ENCODE measurements around the gene CCN2. TPM values are rescaled to one million over a fixed set of nuclear protein-coding genes. Genes with fewer than 3 reads are reported as not detected.
"Not testable (repeated sequence)": the region's sequence is repeated elsewhere in the genome, so short reads cannot be mapped to it uniquely, and the experiment has no call there.

Gene CCN2
- total RNA-seq, 2 donors from 2014 or later: 19.4 to 115 TPM

DNA sequence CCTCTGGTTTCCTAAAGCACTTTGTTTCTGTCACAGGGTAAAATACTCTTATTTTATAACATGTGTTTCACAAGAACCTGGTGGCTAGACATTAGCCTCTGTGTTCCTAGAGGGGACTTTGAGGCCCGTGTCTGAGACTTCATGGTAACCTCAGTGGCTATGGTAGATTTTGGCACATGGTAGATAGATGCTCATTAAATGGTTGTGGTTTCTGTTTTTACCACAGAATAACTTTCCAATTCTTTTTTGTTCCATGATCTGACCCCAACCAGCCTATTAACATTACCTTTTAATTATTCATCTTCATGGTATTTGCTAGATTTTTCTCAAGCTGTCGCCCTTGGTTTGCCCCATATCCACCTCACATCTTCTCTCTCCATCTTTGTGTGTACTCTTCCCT is 34.3 kb downstream of the CCN2 start:
- no peaks in the 10 kb centered on the region for H3K36me3 ChIP-seq
- no peak overlapping the region for H3K9ac ChIP-seq (ENCODE audit: low read depth in 2 of 2, low read length in 2 of 2)
- intact Hi-C loops (cut with DNase I): no loop called here
- H3K4me1 ChIP-seq: no peaks in the 10 kb centered on the region
- no peak overlapping the region for H3K27ac ChIP-seq
- DNase-seq: no peak
- H3K27me3 ChIP-seq: no peaks in the 10 kb centered on the region
- H3K9me3 ChIP-seq: no peaks in the 10 kb centered on the region
- TF ChIP-seq, protein P1, sequence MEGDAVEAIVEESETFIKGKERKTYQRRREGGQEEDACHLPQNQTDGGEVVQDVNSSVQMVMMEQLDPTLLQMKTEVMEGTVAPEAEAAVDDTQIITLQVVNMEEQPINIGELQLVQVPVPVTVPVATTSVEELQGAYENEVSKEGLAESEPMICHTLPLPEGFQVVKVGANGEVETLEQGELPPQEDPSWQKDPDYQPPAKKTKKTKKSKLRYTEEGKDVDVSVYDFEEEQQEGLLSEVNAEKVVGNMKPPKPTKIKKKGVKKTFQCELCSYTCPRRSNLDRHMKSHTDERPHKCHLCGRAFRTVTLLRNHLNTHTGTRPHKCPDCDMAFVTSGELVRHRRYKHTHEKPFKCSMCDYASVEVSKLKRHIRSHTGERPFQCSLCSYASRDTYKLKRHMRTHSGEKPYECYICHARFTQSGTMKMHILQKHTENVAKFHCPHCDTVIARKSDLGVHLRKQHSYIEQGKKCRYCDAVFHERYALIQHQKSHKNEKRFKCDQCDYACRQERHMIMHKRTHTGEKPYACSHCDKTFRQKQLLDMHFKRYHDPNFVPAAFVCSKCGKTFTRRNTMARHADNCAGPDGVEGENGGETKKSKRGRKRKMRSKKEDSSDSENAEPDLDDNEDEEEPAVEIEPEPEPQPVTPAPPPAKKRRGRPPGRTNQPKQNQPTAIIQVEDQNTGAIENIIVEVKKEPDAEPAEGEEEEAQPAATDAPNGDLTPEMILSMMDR (IDR thresholded peaks at IDR 0.05): no peak
- H3K4me3 ChIP-seq: no peak overlapping the region

DNA sequence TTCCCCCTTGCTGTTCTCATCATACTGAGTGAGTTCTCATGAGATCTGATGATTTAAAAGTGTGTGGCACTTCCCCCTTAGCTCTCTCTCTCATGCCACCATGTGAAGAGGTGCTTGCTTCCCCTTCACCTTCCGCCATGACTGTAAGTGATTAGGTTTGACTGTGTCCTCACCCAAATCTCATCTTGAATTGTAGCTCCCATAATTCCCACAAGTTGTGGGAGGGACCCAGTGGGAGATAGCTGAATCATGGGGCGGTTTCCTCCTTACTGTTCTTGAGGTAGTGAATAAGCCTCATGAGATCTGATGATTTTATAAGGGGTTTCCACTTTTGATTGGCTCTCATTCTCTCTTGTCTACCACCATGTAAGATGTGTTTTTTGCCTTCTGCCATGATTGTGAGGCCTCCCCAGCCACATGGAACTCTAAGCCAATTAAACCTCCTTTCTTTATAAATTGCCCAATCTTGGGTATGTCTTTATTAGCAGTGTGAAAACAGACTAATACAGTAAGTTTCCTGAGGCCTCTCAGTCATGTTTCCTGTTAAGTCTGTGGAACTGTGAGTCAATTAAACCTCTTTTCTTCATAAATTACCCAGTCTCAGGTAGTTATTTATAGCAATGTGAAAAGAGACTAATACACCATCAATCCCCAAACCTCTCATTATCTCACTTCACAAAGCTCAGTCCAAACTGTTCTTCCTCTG is 34.9 kb downstream of the CCN2 start:
- H3K9me3 ChIP-seq; H3K4me1 ChIP-seq; H3K36me3 ChIP-seq; H3K9ac ChIP-seq (ENCODE audit: low read depth in 2 of 2, low read length in 2 of 2); intact Hi-C loops (cut with DNase I); H3K27me3 ChIP-seq; DNase-seq; H3K4me3 ChIP-seq; H3K27ac ChIP-seq: not testable (repeated sequence)

DNA sequence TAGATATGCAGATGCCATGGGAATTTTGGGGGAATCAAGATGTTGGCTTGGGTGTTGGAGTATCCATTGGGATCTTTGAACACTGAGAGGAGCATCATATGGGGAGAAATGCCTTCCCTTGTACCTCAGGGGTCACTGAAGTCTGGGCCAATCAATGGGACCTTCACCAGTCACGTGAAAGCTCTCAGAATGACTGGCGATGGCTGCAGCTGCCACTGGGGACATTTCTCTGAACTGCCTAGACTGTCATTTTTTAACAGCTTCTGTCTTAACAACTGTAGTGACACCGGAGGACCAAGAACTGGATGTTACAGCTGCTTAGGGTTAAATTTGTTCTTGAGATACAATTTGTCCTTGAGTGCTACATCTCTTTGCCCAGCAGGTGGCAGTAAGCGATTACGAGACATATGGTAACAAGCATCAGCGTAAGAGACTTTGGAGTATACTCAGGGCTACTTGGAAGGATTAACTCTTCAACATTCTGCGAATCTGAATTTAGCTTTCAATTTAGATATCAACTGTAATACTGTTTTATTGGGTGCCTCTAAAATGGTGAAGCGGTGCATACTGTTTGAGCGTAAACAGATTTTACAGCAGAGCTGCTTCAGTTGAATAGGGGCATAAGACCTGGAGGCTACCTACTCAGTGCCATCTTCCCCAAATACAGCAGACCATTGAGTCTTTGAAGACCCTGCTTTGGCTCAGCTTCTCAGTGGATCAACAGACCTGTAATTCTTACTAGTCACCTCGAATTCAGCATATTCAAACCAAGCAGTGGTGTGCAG is 36.0 kb downstream of the CCN2 start:
- H3K9ac ChIP-seq (ENCODE audit: low read depth in 2 of 2, low read length in 2 of 2): no peak overlapping the region
- H3K27me3 ChIP-seq: no peaks in the 10 kb centered on the region
- no peak overlapping the region for H3K27ac ChIP-seq
- TF ChIP-seq, protein P1 (IDR thresholded peaks at IDR 0.05): peak; percentile 78
- H3K4me3 ChIP-seq: no peak overlapping the region
- no peaks in the 10 kb centered on the region for H3K9me3 ChIP-seq
- intact Hi-C loops (cut with DNase I): no loop called here
- no peaks in the 10 kb centered on the region for H3K4me1 ChIP-seq
- DNase-seq: peak; percentile 78
- H3K36me3 ChIP-seq: no peaks in the 10 kb centered on the region

DNA sequence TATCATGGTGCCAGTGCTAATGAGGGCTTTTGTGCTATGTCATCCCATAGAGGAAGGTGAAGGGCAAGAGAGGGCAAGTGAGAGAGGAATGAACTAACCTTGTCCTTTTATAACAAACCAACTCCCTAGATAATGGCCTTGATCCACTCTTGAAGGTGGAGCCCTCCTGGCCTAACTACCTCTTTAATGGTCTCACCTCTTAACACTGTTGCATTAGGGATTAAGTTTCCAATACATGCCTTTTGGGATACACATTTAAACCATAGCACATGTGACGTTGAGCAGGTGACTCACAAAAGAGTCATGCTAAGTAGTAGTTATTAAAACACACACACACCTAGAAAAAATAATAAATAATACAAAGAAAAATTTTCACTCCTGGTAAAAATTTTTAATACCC is 36.9 kb downstream of the CCN2 start:
- intact Hi-C loops (cut with DNase I): no loop called here
- DNase-seq: no peak

DNA sequence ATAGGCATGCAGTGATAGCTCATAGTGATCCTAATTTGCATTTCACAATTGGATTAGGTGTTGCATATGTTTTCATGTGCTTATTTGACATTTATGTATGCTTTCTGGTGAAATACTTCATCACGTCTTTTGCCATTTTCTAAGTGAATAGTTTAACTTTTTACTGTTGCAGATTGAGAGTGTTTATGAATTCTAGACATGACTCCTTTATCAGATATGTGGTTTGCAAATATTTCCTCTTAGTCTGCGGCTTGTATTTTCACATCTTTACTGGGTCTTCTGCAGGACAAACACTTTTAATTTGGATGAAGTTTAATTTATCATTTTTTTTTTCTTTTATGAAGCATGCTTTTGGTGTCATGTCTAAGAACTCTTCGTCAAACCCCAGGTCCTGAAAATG is 39.2 kb downstream of the CCN2 start:
- H3K9me3 ChIP-seq: no peaks in the 10 kb centered on the region
- DNase-seq: no peak
- intact Hi-C loops (cut with DNase I): loop anchor here (2.0 kb wide), 1 partner anchor 129 kb away; no protein-coding TSS in a partner anchor
- no peaks in the 10 kb centered on the region for H3K27me3 ChIP-seq
- TF ChIP-seq, protein P1 (IDR thresholded peaks at IDR 0.05): no peak
- no peak overlapping the region for H3K9ac ChIP-seq (ENCODE audit: low read depth in 2 of 2, low read length in 2 of 2)
- no peaks in the 10 kb centered on the region for H3K4me1 ChIP-seq
- no peak overlapping the region for H3K4me3 ChIP-seq
- no peak overlapping the region for H3K27ac ChIP-seq
- no peaks in the 10 kb centered on the region for H3K36me3 ChIP-seq

More for the DNA sequence above, 36.9 kb downstream of the CCN2 start:
- H3K9ac ChIP-seq (ENCODE audit: low read depth in 2 of 2, low read length in 2 of 2): no peak overlapping the region
- TF ChIP-seq, protein P1 (IDR thresholded peaks at IDR 0.05): no peak
- H3K4me3 ChIP-seq: no peak overlapping the region
- no peaks in the 10 kb centered on the region for H3K9me3 ChIP-seq
- H3K27me3 ChIP-seq: no peaks in the 10 kb centered on the region
- H3K36me3 ChIP-seq: no peaks in the 10 kb centered on the region
- H3K4me1 ChIP-seq: no peaks in the 10 kb centered on the region
- no peak overlapping the region for H3K27ac ChIP-seq

DNA sequence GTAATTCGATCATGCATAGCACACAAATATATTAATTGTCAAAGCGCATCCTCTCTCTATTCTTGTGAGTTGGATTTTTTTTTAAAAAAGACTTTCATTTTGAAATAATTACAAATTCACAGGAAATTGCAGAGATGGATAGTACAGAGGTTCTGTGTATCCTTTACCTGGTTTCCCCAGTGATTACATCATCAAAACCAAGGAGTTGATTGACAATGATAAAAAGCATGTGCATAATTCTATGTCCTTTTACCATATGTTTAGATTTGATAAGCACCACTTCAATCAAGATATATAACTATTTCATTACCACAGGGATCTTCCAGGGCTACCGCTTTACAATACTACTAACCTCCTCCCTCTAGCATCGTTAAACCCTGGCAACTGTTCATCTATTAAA is 40.2 kb downstream of the CCN2 start:
- DNase-seq: no peak
- no peak overlapping the region for H3K9ac ChIP-seq (ENCODE audit: low read depth in 2 of 2, low read length in 2 of 2)
- no peaks in the 10 kb centered on the region for H3K27me3 ChIP-seq
- H3K27ac ChIP-seq: no peak overlapping the region
- H3K36me3 ChIP-seq: no peaks in the 10 kb centered on the region
- H3K4me3 ChIP-seq: no peak overlapping the region
- H3K4me1 ChIP-seq: no peaks in the 10 kb centered on the region
- intact Hi-C loops (cut with DNase I): loop anchor here (2.0 kb wide), 1 partner anchor 128 kb away; no protein-coding TSS in a partner anchor
- TF ChIP-seq, protein P1 (IDR thresholded peaks at IDR 0.05): no peak
- H3K9me3 ChIP-seq: no peaks in the 10 kb centered on the region
